Measurements from ENCODE around the gene CCDC60. TPM values are rescaled to one million over a fixed set of nuclear protein-coding genes. Genes with fewer than 3 reads are reported as not detected.

Gene CCDC60
- polyA plus RNA-seq, 1 experiment = not detected

GRCh38 chr12:119425623-119426022, 91.1 kb downstream of the CCDC60 start:
- ChIA-PET POLR2A (no interaction called here), CTCF (no interaction called here)
- Histone ChIP-seq H3K36me3 (ENCODE audit: control insufficient read depth, insufficient read depth, low read length) (no peaks in the 10 kb centered on the region), H3K4me3 (ENCODE audit: low read depth, low read length) (no peak overlapping the region), H3K27me3 (ENCODE audit: control insufficient read depth, insufficient read depth, low read length) (no peaks in the 10 kb centered on the region)
- TF ChIP-seq CTCF (IDR thresholded peaks at IDR 0.05; ENCODE audit: insufficient read depth, low read depth, low read length) = no peak
- DNase-seq (ENCODE audit: low read depth) = no peak

DNA sequence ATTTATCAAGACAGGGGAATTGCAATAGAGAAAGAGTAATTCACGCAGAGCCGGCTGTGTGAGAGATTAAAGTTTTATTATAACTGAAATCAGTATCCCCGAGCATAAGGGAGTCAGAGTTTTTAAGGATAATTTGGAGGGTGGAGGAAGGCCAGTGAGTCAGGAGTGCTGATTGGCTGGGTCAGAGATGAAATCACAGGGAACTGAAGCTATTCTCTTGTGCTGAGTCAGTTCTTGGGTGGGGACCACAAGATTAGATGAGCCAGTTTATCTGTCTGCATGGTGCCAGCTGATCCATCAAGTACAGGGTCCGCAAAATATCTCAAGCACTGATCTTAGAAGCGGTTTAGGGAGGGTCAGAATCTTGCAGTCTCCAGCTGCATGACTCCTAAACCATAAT, 96.6 kb downstream of the CCDC60 start:
- DNase-seq (ENCODE audit: low read depth) = no peak

GRCh38 chr12:119432949-119433348, 98.4 kb downstream of the CCDC60 start:
- no peaks in the 10 kb centered on the region for H3K36me3 ChIP-seq (ENCODE audit: control insufficient read depth, insufficient read depth, low read length)
- ChIA-PET CTCF (no interaction called here), POLR2A (no interaction called here)
- H3K27me3 ChIP-seq (ENCODE audit: control insufficient read depth, insufficient read depth, low read length) = no peaks in the 10 kb centered on the region
- no peak overlapping the region for H3K4me3 ChIP-seq (ENCODE audit: low read depth, low read length)
- no peak for TF ChIP-seq CTCF (IDR thresholded peaks at IDR 0.05; ENCODE audit: insufficient read depth, low read depth, low read length)
- no peak for DNase-seq (ENCODE audit: low read depth)

More for the DNA sequence above, 96.6 kb downstream of the CCDC60 start:
- H3K27me3 ChIP-seq (ENCODE audit: control insufficient read depth, insufficient read depth, low read length) = no peaks in the 10 kb centered on the region
- H3K4me3 ChIP-seq (ENCODE audit: low read depth, low read length) = no peak overlapping the region
- POLR2A ChIA-PET = no interaction called here
- H3K36me3 ChIP-seq (ENCODE audit: control insufficient read depth, insufficient read depth, low read length) = no peaks in the 10 kb centered on the region
- CTCF ChIA-PET = no interaction called here
- TF ChIP-seq CTCF (IDR thresholded peaks at IDR 0.05; ENCODE audit: insufficient read depth, low read depth, low read length) = no peak

DNA sequence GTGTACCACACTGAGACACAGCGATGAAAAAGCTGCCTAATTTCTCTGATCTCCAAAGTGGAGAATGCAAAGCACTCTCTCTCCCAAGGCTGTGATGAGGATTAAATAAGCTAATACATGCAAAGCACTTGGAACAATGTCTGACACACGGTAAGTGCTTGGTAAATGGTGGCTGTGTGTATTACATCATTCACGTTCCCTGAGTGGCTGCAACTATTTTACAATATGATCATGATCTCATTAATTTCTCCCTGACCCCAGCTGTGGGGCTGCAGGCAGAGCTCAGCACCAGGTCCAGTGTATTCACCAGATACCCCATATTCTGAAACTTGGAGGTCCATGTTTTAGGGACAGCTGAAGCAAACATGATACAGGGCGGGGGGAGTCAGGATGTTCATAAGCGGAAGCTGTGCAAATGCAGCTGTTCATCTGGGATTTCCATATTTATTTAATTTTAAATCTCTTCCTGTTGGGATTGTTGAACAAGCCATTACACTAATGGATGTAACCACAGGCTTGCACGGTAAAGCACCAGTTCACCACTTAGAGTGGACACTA, 106.4 kb downstream of the CCDC60 start:
- no peaks in the 10 kb centered on the region for H3K36me3 ChIP-seq (ENCODE audit: control insufficient read depth, insufficient read depth, low read length)
- no peak for DNase-seq (ENCODE audit: low read depth)
- no peak for TF ChIP-seq CTCF (IDR thresholded peaks at IDR 0.05; ENCODE audit: insufficient read depth, low read depth, low read length)
- ChIA-PET CTCF (no interaction called here), POLR2A (no interaction called here)
- H3K27me3 ChIP-seq (ENCODE audit: control insufficient read depth, insufficient read depth, low read length) = no peaks in the 10 kb centered on the region
- no peak overlapping the region for H3K4me3 ChIP-seq (ENCODE audit: low read depth, low read length)

DNA sequence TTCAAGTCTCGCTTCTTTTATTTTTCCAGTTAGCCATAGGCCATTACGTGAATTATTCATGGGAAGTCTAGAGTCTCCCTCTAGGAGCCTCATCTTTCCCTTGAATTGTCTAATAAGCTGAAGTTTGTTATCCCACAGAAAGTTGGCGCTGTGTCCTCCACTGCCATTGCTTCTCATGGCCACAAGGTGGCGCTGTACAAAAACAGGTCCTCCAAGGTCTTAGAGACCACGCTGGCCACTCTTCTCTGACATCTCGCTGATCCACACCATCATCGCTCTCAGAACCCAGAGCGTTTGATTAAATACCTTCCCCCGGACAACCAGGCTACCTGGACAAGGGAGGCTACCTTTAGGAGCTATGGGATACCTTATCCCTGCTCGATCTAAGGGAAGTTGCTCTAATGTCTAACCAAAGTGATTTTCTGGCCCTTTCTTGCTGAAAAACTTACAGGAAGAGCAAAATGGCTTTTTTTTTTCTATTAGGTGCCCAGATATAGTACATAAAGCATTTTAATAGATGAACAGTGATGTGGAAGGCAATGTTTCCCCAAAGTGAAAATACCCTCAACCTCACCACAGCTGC, 110.0 kb downstream of the CCDC60 start:
- POLR2A ChIA-PET = no interaction called here
- Histone ChIP-seq H3K27me3 (ENCODE audit: control insufficient read depth, insufficient read depth, low read length) (no peaks in the 10 kb centered on the region), H3K36me3 (ENCODE audit: control insufficient read depth, insufficient read depth, low read length) (no peaks in the 10 kb centered on the region), H3K4me3 (ENCODE audit: low read depth, low read length) (no peak overlapping the region)
- DNase-seq (ENCODE audit: low read depth) = no peak
- CTCF ChIA-PET = interaction anchor here (1.4 kb wide), 1 partner anchor 40 kb away, joined by 4 read pairs; no protein-coding TSS in a partner anchor
- TF ChIP-seq CTCF (IDR thresholded peaks at IDR 0.05; ENCODE audit: insufficient read depth, low read depth, low read length) = peak; percentile 32; the same call in 1 of the 2 replicates
